ENCODE results near the gene KIF5B.
"Not testable (repeated sequence)": the region's sequence is repeated elsewhere in the genome, so short reads cannot be mapped to it uniquely, and the experiment has no call there.

KIF5B gene

DNA sequence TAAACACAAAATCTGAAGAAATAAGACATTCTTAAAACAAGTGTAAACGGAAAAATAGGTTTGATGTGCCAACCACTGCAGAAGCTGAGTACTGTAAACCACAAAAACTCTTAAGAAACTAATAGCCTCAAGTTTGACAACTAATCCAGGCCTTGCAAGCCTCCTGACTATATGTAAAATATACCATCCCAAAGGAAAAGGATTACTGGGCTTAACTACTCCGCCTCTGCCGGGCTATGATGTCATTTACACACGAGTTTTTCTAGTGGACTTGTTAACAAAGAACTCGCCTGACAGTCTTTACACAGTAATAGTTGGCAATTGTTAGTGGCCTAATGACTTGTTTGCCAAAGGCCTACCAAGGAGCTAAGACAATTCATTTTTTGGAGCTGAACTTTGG lies 2.1 kb downstream of the KIF5B start:
- Mint-ChIP-seq H3K36me3 (ENCODE audit: low read depth) (peaks cover 11% of the 10 kb centered on the region), H3K4me1 (peaks cover 81% of the 10 kb centered on the region), H3K9me3 (no peaks in the 10 kb centered on the region), H3K4me3 (peak overlapping the region; percentile 99), H3K27me3 (ENCODE audit: low read depth, poor library complexity) (peaks cover 8% of the 10 kb centered on the region), H3K27ac (peak overlapping the region; percentile 99)
- no peak for DNase-seq
- TF ChIP-seq CTCF (IDR thresholded peaks at IDR 0.05): no peak

DNA sequence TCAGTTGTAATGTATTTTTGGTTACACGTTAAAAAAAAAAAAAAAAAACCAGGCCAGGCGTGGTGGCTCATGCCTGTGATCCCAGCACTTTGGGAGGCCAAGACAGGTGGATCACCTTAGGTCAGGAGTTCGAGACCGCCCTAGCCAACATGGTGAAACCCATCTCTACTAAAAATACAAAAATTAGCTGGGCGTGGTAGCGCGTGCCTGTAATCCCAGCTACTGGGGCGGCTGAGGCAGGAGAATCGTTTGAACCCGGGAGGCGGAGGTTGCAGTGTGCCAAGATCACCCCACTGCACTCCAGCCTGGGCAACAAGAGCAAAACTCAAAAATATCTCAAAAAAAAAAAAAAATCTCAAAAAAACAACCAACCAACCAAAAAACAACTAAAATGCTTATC lies 2.8 kb downstream of the KIF5B start:
- Mint-ChIP-seq H3K4me3 (peak overlapping the region; percentile 99), H3K4me1 (peaks cover 76% of the 10 kb centered on the region), H3K36me3 (ENCODE audit: low read depth) (peaks cover 14% of the 10 kb centered on the region)
- DNase-seq; H3K27ac Mint-ChIP-seq; H3K9me3 Mint-ChIP-seq; H3K27me3 Mint-ChIP-seq (ENCODE audit: low read depth, poor library complexity): not testable (repeated sequence)

DNA sequence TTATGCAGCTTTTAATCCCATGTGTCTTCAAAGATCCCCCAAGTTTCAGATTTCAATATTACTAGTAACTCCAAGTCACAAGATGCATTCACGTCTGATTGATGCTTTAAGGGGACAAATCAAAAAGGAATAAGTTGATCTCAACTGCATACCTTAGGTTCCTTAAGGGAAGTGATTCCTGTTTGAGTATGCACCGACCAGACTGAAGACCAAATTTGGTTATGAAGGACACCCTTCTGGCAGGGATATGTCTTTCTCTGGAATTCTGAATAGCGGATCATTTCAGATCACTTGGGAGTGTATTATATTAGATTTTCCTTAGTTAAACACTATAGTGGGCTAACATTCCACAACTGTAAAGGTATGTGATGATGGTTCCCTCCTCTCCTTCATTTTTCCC lies 4.3 kb downstream of the KIF5B start:
- Mint-ChIP-seq H3K27ac (no peak overlapping the region), H3K4me3 (peak overlapping the region; percentile 24), H3K9me3 (no peaks in the 10 kb centered on the region), H3K4me1 (peaks cover 66% of the 10 kb centered on the region), H3K27me3 (ENCODE audit: low read depth, poor library complexity) (peaks cover 5% of the 10 kb centered on the region), H3K36me3 (ENCODE audit: low read depth) (peaks cover 27% of the 10 kb centered on the region)
- DNase-seq: no peak
- TF ChIP-seq CTCF (IDR thresholded peaks at IDR 0.05): no peak

- H3K4me1 Mint-ChIP-seq: peaks cover 60% of the 10 kb centered on the region
- H3K27me3 Mint-ChIP-seq (ENCODE audit: low read depth, poor library complexity): no peaks in the 10 kb centered on the region
- no peaks in the 10 kb centered on the region for H3K9me3 Mint-ChIP-seq
- peaks cover 43% of the 10 kb centered on the region for H3K36me3 Mint-ChIP-seq (ENCODE audit: low read depth)
- TF ChIP-seq CTCF (IDR thresholded peaks at IDR 0.05): no peak
- peak overlapping the region; percentile 8 for H3K4me3 Mint-ChIP-seq
- peak overlapping the region; percentile 80 for H3K27ac Mint-ChIP-seq
- no peak for DNase-seq
Measured at GRCh38 chr10:32050177-32050576, 6.0 kb downstream of the KIF5B start.

DNA sequence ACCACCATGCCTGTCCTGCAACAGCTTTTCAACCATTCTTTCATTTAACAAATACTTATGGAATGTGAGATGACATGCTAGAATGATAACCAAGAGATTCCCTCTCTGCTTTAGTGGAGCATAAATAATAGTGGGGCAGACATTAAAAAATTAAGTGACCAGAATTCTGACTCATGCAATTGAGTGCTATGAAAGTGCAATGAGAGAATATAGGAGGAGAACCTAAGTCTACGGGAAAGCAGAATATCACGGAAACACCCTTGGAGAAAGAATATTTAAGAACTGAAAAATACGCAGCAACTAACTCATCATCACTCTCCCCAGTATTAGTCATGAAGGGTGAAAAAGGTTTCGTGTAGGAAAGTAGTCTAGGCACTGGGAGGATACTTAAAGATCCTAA lies 7.1 kb downstream of the KIF5B start:
- no peak overlapping the region for H3K4me3 Mint-ChIP-seq
- H3K36me3 Mint-ChIP-seq (ENCODE audit: low read depth): peaks cover 53% of the 10 kb centered on the region
- no peaks in the 10 kb centered on the region for H3K9me3 Mint-ChIP-seq
- no peak for TF ChIP-seq CTCF (IDR thresholded peaks at IDR 0.05)
- H3K27me3 Mint-ChIP-seq (ENCODE audit: low read depth, poor library complexity): no peaks in the 10 kb centered on the region
- DNase-seq: no peak
- H3K4me1 Mint-ChIP-seq: peaks cover 52% of the 10 kb centered on the region
- H3K27ac Mint-ChIP-seq: peak overlapping the region; percentile 80

DNA sequence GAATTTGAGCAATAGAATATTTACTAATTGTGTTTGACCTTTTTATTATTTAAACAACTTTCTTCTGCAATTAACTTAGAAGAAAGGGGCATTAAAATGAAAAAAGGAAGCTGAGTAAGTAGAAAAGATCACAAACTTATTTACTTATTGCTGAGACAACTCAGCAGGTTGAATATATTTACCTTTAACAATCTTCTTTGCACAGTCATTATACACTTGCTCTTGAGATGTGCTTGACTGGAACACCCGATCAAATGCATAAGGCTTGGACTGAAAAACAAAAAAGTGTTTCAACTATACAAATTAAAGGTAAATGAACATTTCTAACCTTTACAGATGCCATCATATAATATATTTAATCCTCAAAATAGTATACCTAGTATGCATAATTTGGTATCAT lies 7.9 kb downstream of the KIF5B start:
- H3K27ac Mint-ChIP-seq: no peak overlapping the region
- peaks cover 45% of the 10 kb centered on the region for H3K4me1 Mint-ChIP-seq

More for the DNA sequence above, 7.9 kb downstream of the KIF5B start:
- DNase-seq: no peak
- TF ChIP-seq CTCF (IDR thresholded peaks at IDR 0.05): no peak
- Mint-ChIP-seq H3K36me3 (ENCODE audit: low read depth) (peaks cover 62% of the 10 kb centered on the region), H3K9me3 (no peaks in the 10 kb centered on the region), H3K27me3 (ENCODE audit: low read depth, poor library complexity) (no peaks in the 10 kb centered on the region), H3K4me3 (no peak overlapping the region)

Data from nephron progenitor cell (in vitro differentiated cells).